HG03558 (cell line): Measurements from ENCODE around the gene NAPB.

Source experiments
- ATAC-seq: cut with Tn5 transposase; IDR thresholded peaks from one replicate; pipeline ENCODE4 v1.9.1; 2021; ENCODE audit warnings: moderate number of reproducible peaks; ENCODE audit not compliant: unreplicated experiment; ENCODE audit errors: extremely low read depth

NAPB gene

GRCh38 chr20:23370873-23371272 lies 50.4 kb downstream of the NAPB start:
- ATAC-seq: no peak

DNA sequence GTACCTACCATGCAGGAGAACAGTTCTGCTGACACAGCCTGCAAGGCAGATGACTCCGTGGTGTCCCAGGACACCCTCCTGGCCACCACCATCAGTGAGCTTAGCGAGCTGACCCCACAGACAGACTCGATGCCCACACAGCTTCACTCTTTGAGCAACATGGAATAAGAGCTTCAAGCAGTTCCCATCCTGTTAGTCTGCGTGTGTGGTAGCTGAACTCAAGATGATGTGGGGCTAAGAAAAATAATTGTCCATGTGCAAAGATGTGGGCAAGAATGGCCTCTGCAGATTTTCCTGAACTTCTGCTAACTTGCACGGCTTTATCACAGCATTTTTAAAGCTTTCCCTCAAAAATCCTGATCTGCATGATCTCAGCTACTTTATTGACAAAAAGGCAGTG lies 51.0 kb downstream of the NAPB start:
- no peak for ATAC-seq

DNA sequence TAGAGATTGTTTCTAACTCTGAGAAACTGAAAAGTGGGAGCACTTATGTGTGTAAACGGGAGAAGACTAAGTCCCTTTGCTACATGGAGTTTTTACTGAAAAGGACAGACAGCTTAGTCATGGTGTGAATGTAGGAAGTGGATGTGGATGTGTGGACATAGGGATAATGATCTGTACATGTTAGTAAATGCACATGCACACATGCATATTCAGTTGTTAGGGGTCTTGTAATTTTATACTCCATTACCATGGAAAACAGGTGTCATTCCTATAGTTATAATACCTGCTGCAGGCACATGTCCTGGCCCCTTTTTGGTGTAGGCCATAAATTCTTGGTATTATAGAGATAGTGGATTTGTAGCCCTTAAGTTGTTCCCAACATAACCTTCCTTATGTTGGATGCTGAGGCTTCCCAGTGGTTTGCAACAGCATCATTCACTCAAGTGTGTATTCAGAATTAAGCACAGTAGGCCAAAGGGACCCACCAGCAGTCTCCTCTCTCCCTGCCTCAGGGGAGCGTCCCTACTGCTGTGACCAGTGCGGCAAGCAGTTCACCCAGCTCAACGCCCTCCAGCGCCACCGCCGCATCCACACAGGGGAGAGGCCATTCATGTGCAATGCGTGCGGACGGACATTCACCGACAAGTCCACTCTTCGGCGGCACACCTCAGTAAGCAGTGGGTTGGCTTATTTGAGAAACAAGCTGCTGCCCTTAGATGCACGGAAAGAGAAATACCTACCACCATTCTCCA lies 52.0 kb downstream of the NAPB start:
- ATAC-seq: no peak

DNA sequence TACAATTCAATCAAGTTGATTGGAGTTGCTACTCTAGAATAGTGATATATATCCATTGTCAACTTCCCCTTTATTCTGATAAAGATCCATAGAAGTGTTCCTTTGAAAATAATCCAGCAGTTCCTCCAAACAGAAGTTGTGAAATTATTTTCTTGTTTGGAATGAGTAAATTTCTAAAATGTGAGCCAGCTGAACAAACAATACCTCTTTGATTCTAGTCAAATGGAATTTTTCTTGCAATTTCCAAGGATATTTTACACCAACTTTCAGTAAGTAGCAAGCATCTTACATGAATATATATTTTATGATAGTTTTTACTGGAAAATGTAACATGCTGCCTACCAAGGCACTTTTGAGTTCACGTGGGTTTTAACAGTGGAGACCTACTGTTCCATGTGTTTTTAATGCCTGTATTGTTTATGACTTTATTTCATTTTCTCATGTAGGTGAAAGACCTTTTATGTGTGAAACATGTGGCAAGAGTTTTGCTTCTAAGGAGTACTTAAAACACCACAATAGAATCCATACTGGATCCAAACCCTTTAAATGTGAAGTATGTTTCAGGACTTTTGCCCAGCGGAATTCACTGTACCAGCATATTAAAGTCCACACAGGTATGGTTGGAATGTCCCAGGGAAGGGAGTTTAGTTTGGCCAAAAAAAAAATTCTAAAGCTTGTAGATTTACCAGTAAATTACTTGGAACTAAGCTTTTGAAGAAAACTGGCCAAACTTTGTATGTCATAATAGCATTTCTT lies 52.8 kb downstream of the NAPB start:
- no peak for ATAC-seq

GRCh38 chr20:23367770-23368169 lies 53.5 kb downstream of the NAPB start:
- no peak for ATAC-seq

GRCh38 chr20:23366384-23366783 lies 54.9 kb downstream of the NAPB start:
- ATAC-seq: no peak

DNA sequence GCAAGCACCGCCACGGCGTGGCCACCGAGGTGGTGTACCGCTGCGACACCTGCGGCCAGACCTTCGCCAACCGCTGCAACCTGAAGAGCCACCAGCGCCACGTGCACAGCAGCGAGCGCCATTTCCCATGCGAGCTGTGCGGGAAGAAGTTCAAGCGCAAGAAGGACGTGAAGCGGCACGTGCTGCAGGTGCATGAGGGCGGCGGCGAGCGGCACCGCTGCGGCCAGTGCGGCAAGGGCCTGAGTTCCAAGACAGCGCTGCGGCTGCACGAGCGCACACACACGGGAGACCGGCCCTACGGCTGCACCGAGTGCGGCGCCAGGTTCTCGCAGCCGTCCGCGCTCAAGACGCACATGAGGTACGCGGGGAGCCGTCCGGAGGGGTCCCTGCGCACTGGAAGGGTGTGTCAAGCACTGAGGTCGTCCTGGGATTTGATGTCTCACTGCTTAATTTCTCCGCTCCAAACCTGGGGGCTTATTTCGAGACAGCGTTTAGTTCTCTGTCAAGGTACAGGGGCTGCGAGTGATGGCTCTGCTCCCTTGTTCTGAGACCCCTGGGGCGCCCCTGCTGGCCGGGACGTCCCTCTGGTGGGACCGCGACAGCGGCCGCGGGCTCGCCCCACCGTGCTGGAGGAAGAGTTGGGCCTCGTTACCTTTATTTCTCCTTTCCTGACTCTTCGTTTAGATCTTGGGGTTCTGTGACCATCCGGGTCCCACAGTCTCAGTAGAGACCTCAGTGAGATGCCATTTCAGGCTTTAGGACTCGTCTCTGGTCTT lies 55.7 kb downstream of the NAPB start:
- ATAC-seq: no peak

GRCh38 chr20:23363257-23363649 lies 58.0 kb downstream of the NAPB start:
- ATAC-seq: no peak

- no peak for ATAC-seq
Measured at GRCh38 chr20:23362392-23363256, 58.7 kb downstream of the NAPB start.

- peak; percentile 38 for ATAC-seq
Measured at GRCh38 chr20:23361476-23362391, 59.6 kb downstream of the NAPB start, which contains the start of gene GZF1. Gene GZF1 (plus strand): TSS chr20:23362182. CDS start chr20:23364384, 2,202 bp downstream.

DNA sequence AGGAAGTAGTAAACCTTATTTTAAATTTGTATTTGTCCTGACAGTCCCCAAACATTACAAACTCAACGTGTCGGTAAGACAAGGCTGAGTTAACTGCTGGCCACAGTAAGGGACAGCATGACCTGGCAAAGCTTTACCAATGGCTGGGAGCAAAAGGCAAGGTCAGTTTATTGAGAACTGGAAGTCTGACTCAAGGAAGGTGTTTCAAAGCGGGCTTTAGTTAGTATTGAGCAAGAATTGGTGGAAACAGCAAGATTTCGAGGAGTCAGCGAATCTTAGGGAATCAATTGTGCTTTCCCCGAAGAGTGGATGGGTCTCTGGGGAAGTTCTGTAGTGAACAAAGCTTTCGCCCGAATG lies 60.2 kb downstream of the NAPB start:
- ATAC-seq: no peak

DNA sequence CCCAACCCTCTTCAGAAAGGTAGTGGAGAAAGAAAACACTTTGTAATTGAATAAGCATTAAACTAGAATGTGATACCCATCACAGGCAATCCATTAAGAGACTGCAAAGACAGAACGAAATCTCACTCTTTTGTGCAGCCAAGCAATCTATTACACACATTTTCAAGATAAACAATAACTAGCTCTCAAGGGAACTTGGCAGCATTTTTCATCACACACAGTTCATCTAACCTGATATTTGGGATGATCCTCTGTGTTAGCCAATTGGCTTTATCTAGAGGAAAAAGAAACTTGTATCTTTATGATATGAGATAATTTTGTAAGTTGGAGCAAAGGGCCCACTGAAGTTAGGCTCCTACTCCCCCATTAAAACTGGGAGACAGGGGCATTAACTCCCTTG lies 60.8 kb downstream of the NAPB start:
- ATAC-seq: no peak

- no peak for ATAC-seq
Measured at GRCh38 chr20:23358923-23359593, 62.2 kb downstream of the NAPB start.

DNA sequence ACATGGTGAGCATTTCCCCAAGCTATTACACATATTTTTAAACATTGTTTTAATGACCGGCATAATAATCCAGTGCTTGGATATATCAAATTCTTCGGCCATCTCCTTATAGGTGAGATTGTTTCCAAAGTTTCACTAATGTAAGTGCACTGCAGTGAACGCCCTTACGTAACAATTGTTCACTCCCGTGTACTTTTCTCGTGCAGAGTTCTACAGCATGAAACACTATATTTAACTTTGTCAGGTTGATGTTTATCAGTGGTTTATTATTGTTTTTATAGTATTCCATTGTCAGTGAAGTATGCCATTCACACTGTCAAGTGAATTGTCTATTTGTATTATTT lies 62.8 kb downstream of the NAPB start:
- no peak for ATAC-seq

DNA sequence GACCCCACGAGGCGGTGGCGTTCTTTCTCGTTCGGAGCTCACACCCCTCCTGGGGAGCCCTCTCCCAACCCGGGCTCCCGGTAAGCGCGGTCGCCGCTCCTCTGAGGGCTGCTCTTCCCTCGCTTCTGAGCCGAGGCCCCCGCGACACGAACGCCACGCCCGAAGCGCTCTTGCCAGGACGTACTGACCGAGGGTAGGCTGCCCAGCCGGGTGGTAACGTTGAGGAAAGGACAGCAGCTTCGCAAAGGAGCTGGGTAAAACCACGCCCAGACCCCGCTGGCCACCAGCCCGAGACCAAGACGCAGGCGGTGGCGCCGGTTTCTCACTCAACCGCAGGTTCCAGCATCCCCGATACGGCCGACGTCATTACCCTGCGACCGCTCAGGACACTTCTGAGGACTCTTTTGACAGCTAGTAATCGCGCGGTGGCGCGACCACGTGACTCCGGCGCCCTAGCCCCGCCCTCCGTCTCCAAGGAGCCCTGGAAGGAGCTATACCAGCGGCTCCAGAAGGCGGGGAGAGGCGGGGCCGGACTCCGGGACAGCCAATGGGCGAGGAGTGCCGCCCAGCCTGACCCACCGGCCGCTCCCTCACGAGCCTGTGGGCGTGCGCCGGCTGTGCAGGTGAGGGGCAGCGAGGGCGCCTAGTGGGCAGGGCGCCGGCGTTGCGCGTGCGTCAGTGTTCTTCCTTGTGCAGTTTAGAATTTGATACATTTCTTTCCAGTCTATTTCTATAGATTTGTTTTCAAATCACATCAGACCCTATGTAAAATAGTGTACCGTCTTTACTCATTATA lies 63.3 kb downstream of the NAPB start:
- ATAC-seq: peak; percentile 60

DNA sequence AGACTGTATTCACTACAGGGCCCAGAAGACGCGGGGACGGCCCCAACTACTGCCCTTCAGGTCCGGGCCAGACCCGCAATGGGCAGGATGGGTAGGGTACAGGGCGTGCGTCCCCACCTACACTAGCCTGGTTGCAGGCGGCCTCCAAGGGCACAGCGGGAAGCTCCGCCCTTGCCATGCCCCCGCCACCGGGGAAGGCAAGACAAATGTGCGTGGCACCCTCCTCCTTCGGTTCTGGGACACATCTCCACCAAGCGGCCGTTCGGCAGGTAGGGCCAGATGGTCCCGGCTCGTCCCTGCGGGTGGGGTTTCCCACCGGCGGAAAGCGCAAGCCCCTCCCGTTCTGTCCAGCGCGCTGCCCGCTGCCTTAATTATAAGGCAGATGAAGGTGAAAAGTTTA lies 65.1 kb downstream of the NAPB start:
- ATAC-seq: no peak

- no peak for ATAC-seq
Measured at GRCh38 chr20:23350904-23351838, 70.1 kb downstream of the NAPB start.
